ENCODE results near the gene CREBZF.
"Not testable (repeated sequence)": the region's sequence is repeated elsewhere in the genome, so short reads cannot be mapped to it uniquely, and the experiment has no call there.

The CREBZF gene

GRCh38 chr11:85670949-85671663 lies 6.2 kb upstream of the CREBZF start:
- DNase-seq (ENCODE audit: low spot score) = not testable (repeated sequence)

DNA sequence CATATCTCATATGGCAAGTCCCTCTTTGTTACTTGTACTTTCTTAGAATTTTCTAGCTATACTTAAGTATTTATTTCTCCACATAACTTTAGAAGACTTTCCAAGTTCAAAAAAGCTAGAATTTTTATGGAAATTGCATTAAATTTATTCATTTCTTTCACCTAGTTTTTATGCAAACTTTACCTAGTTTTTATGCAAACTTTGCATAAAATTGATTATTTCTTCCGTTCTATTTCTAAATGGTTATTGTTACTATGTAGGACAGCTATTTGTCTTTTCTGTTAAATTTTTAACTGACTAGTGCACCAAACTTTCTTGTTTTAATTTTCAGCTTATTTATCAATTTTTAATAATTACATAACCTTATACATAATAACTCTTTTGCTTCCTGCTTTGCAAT lies 3.2 kb upstream of the CREBZF start:
- DNase-seq (ENCODE audit: low spot score) = no peak

DNA sequence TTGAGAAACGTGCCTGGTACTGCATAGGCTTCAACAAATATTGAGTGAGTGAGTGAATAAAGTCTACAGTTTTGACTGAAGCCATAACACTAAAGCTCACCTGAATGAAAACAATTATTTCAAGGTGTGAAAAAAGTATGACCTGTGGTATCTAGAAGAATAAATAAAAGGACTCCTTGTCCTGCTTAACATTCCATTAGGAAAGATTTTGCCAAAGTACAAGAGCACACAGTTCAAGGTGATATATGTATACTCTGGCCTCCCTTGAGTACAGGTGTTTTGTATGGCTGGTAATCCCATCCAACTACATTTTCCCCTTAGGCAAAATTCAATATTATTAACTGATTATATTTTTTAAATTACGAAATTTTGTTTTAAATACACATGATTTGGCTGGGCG lies 1.8 kb upstream of the CREBZF start:
- DNase-seq (ENCODE audit: low spot score) = no peak

DNA sequence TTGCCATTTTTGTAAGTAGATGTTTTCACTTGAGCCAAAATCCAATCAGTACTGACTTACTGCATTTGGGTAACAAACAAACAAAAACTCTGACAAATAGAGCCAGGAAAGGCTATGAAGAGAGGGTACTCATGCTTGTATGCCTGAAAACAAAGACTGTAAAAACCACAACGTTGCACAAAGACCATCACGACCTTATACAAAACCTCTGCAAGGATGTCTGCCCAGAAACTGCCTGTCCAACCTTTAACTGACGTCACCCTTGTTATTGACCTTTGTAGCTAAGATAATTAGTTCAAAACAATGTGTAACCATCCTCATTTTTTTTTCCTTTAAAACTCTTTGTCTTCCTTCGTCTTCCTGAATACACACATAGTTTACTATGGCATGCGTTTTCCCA lies 804 bp upstream of the CREBZF start:
- no peak for DNase-seq (ENCODE audit: low spot score)

DNA sequence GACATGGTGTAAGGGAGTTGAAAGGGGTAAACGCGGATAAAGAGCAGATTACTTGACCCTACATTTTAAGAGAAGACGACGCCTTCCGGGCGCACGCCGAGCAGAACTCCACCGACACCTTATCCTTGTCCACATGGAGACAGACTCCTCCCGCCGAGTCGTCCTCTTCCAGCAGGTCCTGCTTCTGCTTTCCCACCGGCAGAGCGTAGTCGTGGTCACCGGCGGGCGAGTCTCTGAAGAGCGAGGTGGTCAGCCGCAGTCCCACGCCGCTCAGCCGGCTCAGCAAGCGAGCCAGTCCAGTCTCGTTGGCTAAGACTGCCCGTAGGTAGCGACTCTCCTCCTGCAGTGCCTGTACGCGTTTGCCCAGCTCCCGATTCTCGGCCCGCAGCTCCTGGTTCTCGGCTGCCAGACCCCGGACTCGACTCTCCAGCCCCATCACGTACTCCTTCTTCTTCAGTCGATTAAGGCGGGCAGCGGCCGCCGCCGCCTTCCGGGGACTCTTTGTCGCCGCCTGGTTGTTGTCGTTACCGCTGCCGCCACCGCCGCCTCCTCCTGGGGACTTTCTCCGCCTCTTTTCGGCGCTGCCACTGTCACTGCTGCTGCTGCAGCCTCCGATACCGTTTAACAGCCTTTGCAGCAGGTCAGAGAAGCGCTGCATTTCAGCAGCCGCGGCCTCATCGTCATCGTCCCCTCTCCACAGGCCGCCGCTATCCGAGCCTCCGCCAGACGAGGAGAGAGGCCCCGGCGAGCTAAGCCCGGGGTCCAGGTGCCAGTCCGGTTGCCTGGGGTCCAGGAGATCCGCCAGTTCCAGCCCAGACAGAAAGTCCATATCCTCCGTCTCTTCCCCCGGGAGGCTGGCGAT lies 945 bp downstream of the CREBZF start:
- peak; percentile 76 for DNase-seq (ENCODE audit: low spot score)

DNA sequence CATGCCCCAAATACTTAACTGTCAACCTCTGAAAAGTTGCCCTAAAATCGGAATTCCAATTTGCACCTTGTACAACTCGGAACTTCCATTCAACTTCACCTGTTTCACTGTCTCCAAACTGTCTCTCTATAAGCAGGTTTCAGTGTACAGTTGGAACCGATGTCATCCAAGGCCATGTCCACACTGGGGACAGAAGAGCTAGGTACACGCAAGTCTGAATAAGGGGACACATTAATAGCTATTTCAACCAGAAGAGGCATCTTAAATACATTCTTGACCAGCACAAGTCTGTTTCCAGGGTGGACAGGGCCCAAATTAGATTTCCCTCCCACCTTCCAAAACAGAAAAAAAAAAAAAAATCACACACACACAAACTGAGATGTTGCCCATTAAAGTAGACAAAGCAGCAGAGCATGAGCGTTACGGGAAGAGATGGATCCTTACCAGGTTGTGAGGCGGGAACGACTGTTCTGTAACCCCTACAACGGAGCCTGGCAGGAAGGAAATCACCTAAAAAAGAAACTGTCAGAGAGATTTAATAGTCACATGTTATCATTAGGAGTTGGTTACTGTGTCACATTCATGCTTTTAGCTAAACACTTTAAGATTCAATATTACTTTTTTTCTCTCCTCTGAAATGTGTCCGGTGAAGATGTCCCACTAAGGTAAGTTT lies 1.7 kb downstream of the CREBZF start:
- peak; percentile 17 for DNase-seq (ENCODE audit: low spot score)

DNA sequence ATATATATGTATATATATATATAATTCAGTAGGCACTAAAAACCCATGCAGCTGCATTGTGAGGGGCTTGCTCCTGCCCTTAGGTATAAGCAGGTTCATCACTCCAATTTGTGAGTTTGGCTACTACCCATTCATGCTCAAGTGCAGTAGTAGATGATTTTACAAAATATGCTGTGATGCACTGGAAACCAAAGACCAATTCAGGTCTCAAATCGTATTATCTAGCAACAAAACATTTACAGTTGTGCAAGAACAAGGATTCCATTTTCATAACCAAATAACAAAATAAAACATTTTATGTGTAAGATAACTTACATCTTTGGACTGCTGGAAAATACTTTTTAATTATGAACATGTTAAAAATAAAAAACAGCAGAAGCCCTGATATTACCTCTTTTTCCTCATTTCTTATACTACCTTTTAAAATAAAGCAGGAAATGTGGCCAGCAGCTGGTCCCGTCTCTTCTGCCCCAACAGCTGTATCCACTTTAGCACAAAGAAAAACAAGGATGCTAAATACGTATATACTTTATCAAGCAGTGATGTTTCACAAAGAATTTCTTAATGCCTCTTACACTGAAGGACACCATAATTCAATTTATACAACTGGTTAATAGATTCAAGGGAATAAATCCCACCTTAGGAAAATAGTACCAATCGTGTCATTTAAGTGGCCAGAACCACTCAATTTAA lies 2.8 kb downstream of the CREBZF start:
- no peak for DNase-seq (ENCODE audit: low spot score)

- no peak for DNase-seq (ENCODE audit: low spot score)
Measured at GRCh38 chr11:85658180-85658579, 6.7 kb downstream of the CREBZF start.

DNA sequence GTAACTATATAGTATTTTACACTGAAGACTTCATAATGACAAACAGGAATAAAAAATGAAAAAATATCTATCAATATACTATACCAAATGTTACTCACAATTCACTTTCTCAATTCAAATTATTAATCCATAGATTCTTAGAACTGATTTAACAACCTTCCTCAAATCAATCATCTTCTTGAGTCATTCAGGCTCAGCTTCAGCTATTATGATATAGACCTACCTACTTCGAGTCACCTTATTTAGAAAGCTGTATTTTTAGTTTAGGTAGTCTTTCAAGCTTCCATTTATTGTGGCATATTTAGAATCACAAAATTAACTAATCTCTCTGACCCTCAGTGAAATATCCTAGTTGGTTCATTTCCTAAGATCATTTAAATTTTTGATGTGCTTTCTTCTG lies 8.2 kb downstream of the CREBZF start:
- DNase-seq (ENCODE audit: low spot score) = no peak

DNA sequence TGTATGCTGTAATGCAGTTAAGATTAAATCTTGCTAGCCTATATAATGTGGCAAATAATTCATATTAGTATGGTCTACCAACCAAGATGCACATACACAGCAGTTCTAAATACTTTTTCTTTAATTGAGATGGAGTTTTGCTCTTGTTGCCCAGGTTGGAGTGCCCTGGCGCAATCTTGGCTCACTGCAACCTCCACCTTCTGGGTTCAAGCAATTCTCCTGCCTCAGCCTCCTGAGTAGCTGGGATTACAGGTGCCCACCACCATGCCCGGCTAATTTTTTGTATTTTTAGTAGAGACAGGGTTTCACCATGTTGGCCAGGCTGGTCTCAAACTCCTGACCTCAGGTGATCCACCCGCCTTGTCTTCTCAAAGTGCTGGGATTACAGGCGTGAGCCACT lies 10.6 kb downstream of the CREBZF start:
- not testable (repeated sequence) for DNase-seq (ENCODE audit: low spot score)

DNA sequence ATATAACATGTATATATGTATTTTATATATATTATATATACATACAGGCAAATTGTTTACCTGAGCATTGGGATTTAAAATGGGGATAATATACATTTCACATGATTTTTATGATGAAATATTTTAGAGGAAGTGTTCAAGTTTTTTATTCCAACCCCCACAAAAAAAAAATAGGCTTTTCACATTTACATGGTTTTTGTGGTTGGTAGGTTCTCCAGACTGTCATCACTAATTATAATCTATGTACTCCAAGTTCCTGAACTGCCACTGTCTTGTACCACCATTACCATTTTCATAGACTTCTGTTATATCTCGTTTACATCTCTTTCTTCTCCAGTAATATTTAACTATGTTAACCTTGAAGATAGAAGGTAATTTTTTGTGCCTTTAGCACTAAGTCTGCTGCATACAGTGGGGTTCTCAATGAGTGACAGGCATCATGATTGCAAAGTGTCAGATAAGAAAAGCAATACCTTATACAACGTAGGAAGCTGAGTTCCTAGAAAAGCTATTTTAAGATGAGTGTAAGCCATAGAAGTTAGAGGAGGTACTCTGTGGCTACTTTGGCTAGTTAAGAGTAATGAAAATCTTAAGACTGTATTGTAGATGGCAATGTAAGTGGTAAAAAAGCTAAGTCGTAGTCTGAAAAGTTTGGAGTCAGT lies 12.0 kb downstream of the CREBZF start:
- DNase-seq (ENCODE audit: low spot score) = no peak

- DNase-seq (ENCODE audit: low spot score) = no peak
Measured at GRCh38 chr11:85651118-85651517, 13.8 kb downstream of the CREBZF start.

DNA sequence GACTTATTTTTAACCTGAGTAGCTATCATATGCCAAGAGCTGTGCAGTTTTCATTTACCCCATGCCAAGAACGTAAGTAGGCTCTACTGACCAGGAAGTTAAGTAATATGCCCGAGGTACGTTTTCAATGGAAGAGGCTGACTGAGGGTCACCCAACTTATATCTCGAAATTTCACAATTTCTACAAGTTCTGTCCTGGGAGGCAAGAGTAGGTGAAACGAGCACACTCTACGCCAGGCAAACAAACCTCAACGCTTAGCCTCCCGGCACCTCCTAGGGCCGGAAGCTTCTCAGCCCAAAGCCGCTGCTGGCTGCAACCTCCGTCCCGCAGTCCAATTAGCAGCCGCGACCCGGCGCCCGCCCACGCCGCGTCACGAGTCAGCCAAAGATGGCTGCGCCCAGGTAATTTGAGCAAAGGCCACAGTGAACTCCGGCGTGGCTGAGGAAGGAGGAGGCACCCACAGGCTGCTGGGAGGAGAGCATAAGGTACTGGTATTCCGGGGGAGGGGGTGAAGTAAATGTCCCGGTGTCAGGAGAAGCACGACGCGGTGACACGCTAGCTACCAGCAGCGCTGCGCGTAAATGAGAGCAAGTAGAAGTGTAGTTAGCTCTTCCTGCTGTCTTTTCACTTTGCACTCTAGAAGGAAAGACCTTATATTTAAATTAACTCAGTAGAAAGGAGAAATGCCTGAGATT lies 17.2 kb downstream of the CREBZF start, which contains the start of gene TMEM126A:
Gene TMEM126A, plus strand, starts transcription at position 364 of the 696 bp plus-strand sequence. CDS start 2,289 bp downstream, outside the sequence.
- peak; percentile 89 for DNase-seq (ENCODE audit: low spot score)

DNA sequence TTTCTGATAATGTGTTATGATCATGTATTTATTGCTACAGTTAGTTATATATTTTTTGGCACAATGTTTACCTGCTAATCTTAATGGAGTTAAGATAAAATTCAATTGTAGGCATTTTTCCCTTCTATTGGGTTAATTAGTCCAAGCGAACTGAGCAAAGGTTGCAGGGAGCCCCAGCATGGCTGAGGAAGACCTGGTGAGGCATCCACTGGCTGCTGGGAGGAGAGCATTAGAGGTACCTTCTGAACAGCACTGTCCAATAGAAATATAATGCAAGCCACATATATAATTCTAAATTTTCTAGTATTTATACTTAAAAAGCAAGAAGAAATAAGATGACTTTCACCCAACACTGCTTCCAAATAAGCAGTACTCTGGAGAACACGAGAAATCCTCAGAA lies 17.9 kb downstream of the CREBZF start:
- no peak for DNase-seq (ENCODE audit: low spot score)

- no peak for DNase-seq (ENCODE audit: low spot score)
Measured at GRCh38 chr11:85643191-85643614, 21.7 kb downstream of the CREBZF start.

- DNase-seq (ENCODE audit: low spot score) = no peak
Measured at GRCh38 chr11:85634747-85635146, 30.2 kb downstream of the CREBZF start.

DNA sequence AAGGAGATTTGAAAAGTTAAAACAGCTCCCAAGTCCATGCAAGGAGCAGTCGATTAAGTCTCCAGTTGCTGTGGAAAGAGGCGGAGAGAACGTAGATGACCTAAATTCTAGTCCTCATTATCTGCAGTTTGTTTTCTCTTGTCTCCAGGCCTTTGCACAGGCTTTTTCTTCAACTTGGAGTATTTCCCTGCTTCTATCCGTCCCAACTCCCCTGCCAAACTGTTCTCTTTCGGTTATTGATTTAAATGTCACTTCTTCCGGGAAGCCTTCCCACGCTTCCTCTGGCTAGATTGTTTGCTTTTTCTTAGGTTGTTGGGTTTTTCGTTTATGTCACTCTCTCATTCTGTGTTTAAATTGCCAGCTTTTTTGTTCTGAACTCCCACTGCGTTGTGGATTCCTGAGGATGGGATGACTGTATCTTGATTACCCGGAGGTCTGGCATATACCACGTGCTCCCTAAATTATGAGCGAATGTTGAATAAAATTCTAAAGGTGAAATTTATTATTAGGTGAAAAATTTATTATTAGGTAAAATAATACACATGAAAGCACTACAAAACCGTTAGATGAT lies 36.1 kb downstream of the CREBZF start:
- DNase-seq (ENCODE audit: low spot score) = no peak

DNA sequence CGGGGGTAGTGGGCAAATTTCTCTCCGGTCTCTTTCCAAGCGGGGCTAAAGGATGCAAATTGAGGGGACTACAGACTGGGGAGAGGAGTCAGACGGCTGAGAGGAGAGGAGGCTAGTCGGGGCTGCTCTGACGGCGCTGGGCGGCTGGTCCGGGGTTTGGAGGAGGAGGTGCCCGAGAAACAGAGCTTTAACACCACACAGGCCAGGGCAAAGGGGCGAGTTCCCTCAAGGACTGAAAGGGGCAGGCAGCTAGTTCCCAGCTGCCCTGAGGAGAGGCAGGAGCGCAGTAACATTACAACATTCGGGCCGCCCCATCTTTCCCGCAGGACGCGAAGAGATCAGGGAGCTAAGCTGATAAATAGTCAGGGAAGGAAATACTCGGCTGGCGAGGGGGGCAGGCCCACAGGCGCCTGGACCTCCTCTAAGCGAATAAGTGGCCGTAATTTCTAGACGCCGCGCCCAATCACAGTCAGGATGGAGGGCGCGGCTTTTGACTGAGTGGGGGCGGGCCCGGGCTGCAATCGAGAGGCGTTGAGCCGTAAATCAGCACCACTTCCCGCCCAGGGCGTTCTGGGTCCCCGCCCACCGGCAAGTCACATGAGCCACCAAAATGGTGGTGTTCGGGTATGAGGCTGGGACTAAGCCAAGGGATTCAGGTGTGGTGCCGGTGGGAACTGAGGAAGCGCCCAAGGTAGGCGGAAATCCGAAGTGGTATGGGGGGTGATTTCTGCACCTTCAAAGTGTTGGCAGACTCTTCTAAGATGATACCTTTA lies 36.7 kb downstream of the CREBZF start, which contains the start of gene TMEM126B:
Gene TMEM126B, plus strand, starts transcription at position 596 of the 773 bp plus-strand sequence. Its CDS starts 15 bp downstream, at position 611.
- DNase-seq (ENCODE audit: low spot score) = peak; percentile 93

- no peak for DNase-seq (ENCODE audit: low spot score)
Measured at GRCh38 chr11:85627332-85627997, 37.5 kb downstream of the CREBZF start, which contains the start of gene DLG2. TSS of gene DLG2 (minus strand) at chr11:85627344.
